ENCODE data around the gene ZDHHC9.

GRCh38 chrX:129830494-129830893 lies 13.2 kb downstream of the ZDHHC9 start:
- TF ChIP-seq, protein P1, sequence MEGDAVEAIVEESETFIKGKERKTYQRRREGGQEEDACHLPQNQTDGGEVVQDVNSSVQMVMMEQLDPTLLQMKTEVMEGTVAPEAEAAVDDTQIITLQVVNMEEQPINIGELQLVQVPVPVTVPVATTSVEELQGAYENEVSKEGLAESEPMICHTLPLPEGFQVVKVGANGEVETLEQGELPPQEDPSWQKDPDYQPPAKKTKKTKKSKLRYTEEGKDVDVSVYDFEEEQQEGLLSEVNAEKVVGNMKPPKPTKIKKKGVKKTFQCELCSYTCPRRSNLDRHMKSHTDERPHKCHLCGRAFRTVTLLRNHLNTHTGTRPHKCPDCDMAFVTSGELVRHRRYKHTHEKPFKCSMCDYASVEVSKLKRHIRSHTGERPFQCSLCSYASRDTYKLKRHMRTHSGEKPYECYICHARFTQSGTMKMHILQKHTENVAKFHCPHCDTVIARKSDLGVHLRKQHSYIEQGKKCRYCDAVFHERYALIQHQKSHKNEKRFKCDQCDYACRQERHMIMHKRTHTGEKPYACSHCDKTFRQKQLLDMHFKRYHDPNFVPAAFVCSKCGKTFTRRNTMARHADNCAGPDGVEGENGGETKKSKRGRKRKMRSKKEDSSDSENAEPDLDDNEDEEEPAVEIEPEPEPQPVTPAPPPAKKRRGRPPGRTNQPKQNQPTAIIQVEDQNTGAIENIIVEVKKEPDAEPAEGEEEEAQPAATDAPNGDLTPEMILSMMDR (IDR thresholded peaks at IDR 0.05) = no peak
- TF ChIP-seq POLR2A (IDR thresholded peaks at IDR 0.05) (no peak), POLR2AphosphoS5 (IDR thresholded peaks at IDR 0.05) (no peak), EP300 (IDR thresholded peaks at IDR 0.05) (no peak)
